Adrenal gland (tissue), 5 donors: Measurements from ENCODE around the gene ABHD10.

Source experiments
- CTCF ChIP-seq, 6 experiments: fragments of 450-650 bp in 4 of 6; fragments of 200-600 bp in 2 of 6; sonication (generic) in 1 of 6; IDR thresholded peaks; 1 replicate in 5 of 6; 2 replicates in 1 of 6; pipeline versions ENCODE4 v1.5.1 to v1.8.0; 2016 to 2021; ENCODE audit warnings: antibody characterized with exemption in 6 of 6, mild to moderate bottlenecking in 2 of 6, moderate library complexity in 1 of 6
- POLR2A ChIP-seq, 2 donors: fragments of 450-650 bp; IDR thresholded peaks; one replicate each; pipeline ENCODE4 v1.6.1; 2017; ENCODE audit warnings: antibody characterized with exemption in 2 of 2, mild to moderate bottlenecking in 2 of 2, moderate library complexity in 1 of 2
- donor health status: DM: no; HTN: no; CAD: no.

- TF ChIP-seq CTCF (IDR thresholded peaks at IDR 0.05) = no peak
- no peak for TF ChIP-seq POLR2A (IDR thresholded peaks at IDR 0.05)
Measured at GRCh38 chr3:111937871-111938270, 41.0 kb upstream of the ABHD10 start.
